Progenitor cell of endocrine pancreas (in vitro differentiated cells): Measurements from ENCODE around the gene CRMP1. TPM values are rescaled to one million over a fixed set of nuclear protein-coding genes. Genes with fewer than 3 reads are reported as not detected.

ENCODE experiments used
- DNase-seq: peaks from one replicate; pipeline ENCODE4 v3.0.0; 2021; ENCODE audit warnings: low spot score; ENCODE audit not compliant: unreplicated experiment
- H3K27ac Mint-ChIP-seq: 2 replicates; pipeline ENCODE4 v1.8.0; 2021; ENCODE audit warnings: mild to moderate bottlenecking, moderate library complexity, mixed read lengths
- H3K27me3 Mint-ChIP-seq: 2 replicates; pipeline ENCODE4 v1.8.0; 2021; ENCODE audit warnings: mixed read lengths
- H3K36me3 Mint-ChIP-seq: 2 replicates; pipeline ENCODE4 v1.8.0; 2022; ENCODE audit warnings: mixed read lengths; ENCODE audit not compliant: insufficient read depth
- H3K4me1 Mint-ChIP-seq: 2 replicates; pipeline ENCODE4 v1.8.0; 2021; ENCODE audit warnings: low read depth, mixed read lengths
- H3K4me3 Mint-ChIP-seq: 2 replicates; pipeline ENCODE4 v1.8.0; 2021; ENCODE audit warnings: low read depth, mild to moderate bottlenecking, moderate library complexity, mixed read lengths
- H3K9me3 Mint-ChIP-seq: 2 replicates; pipeline ENCODE4 v1.8.0; 2021; ENCODE audit warnings: low read depth, mixed read lengths
- CTCF ChIP-seq: fragments of 200-600 bp; sonication (generic); IDR thresholded peaks from one replicate; pipeline ENCODE4 v1.5.0; 2021; ENCODE audit warnings: antibody characterized with exemption, mild to moderate bottlenecking; ENCODE audit not compliant: unreplicated experiment
- total RNA-seq: library from RNA; stranded (reverse); gene quantifications from 2 replicates; pipeline ENCODE4 v1.2.1, GENCODE V29; 2021

CRMP1 gene
- total RNA-seq, 1 donor from 2014 or later = 17.6 TPM

DNA sequence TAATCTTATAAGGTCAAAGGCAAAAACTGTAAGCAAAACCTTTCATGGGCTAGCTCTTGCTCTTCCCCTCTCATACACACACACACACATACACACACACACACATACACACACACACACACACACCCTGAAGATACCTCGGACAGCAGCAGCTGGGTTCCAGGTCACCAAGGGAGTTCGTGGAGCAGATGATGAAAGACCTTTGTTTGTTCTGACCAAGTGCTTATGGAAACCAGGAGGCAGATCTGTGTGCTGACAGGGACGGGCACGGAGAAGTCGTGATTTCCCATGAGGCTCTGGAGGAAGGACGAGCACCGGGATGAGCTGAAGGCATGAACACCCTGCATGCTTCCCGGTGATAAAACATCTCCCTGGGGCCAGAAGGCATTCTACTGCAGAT, 35.4 kb upstream of the CRMP1 start:
- Mint-ChIP-seq H3K27ac (no peak overlapping the region), H3K4me1 (no peaks in the 10 kb centered on the region), H3K9me3 (no peaks in the 10 kb centered on the region), H3K27me3 (peaks cover 60% of the 10 kb centered on the region), H3K36me3 (no peaks in the 10 kb centered on the region), H3K4me3 (no peak overlapping the region)
- DNase-seq = no peak
- no peak for TF ChIP-seq CTCF

GRCh38 chr4:5927747-5928146, 34.9 kb upstream of the CRMP1 start:
- Mint-ChIP-seq H3K36me3 (no peaks in the 10 kb centered on the region), H3K27ac (no peak overlapping the region), H3K9me3 (no peaks in the 10 kb centered on the region), H3K4me3 (no peak overlapping the region), H3K27me3 (peaks cover 62% of the 10 kb centered on the region), H3K4me1 (no peaks in the 10 kb centered on the region)
- no peak for DNase-seq
- no peak for TF ChIP-seq CTCF

DNA sequence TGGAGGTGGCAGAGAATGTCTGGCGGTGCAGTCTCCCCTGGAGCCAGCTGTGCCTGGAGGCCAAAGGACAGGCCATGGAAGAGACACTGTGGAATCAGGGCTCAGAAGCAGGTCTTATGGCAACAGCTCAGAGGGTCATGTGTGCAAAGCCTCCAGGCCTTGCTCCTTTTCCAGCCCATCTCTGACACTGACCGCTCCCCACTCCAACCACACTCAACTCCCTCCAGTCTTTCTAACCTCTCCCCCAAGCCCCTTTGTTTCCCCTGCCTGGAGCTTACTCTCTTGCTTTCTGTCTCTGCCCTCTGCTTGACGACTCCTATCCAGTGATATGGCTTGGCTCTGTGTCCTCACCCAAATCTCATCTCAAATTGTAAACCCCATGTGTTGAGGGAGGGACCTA, 34.2 kb upstream of the CRMP1 start:
- Mint-ChIP-seq H3K4me3 (no peak overlapping the region), H3K36me3 (no peaks in the 10 kb centered on the region), H3K27ac (no peak overlapping the region), H3K27me3 (peaks cover 62% of the 10 kb centered on the region), H3K4me1 (no peaks in the 10 kb centered on the region), H3K9me3 (no peaks in the 10 kb centered on the region)
- no peak for TF ChIP-seq CTCF
- DNase-seq = no peak

DNA sequence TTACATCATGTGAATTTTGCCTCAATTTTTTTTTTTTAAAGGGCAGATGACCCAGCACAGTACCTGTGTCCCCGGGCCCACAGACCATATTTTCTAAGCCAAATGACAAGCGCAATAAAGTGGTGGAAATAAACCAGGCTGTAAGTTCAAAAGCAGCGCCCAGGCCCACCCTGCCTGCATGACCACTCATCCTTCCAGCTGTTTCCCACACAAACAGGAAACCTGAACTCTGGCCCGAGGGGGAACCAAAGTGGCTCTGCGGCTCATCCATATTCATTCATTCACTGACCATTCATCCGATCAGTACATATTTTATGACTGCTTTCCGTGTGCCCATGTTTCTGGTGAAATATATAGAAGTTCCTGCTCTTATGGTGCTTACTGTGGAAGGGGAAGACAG, 33.7 kb upstream of the CRMP1 start:
- Mint-ChIP-seq H3K27ac (no peak overlapping the region), H3K27me3 (peaks cover 64% of the 10 kb centered on the region), H3K4me1 (no peaks in the 10 kb centered on the region), H3K9me3 (no peaks in the 10 kb centered on the region), H3K36me3 (no peaks in the 10 kb centered on the region), H3K4me3 (no peak overlapping the region)
- DNase-seq = no peak
- no peak for TF ChIP-seq CTCF

GRCh38 chr4:5925419-5926200, 32.7 kb upstream of the CRMP1 start:
- Mint-ChIP-seq H3K27me3 (peaks cover 62% of the 10 kb centered on the region), H3K27ac (no peak overlapping the region), H3K4me1 (no peaks in the 10 kb centered on the region), H3K9me3 (no peaks in the 10 kb centered on the region), H3K36me3 (no peaks in the 10 kb centered on the region), H3K4me3 (no peak overlapping the region)
- DNase-seq = no peak
- TF ChIP-seq CTCF = no peak
